HG03039 (cell line): ENCODE measurements around the gene MAN1B1.
A peak's percentile ranks its signal among the peaks of the same experiment; 100 is the strongest.

Experiments used
- ATAC-seq: cut with Tn5 transposase; IDR thresholded peaks from one replicate; pipeline ENCODE4 v1.9.1; 2021; ENCODE audit warnings: mild to moderate bottlenecking, moderate library complexity; ENCODE audit not compliant: unreplicated experiment

Gene MAN1B1

DNA sequence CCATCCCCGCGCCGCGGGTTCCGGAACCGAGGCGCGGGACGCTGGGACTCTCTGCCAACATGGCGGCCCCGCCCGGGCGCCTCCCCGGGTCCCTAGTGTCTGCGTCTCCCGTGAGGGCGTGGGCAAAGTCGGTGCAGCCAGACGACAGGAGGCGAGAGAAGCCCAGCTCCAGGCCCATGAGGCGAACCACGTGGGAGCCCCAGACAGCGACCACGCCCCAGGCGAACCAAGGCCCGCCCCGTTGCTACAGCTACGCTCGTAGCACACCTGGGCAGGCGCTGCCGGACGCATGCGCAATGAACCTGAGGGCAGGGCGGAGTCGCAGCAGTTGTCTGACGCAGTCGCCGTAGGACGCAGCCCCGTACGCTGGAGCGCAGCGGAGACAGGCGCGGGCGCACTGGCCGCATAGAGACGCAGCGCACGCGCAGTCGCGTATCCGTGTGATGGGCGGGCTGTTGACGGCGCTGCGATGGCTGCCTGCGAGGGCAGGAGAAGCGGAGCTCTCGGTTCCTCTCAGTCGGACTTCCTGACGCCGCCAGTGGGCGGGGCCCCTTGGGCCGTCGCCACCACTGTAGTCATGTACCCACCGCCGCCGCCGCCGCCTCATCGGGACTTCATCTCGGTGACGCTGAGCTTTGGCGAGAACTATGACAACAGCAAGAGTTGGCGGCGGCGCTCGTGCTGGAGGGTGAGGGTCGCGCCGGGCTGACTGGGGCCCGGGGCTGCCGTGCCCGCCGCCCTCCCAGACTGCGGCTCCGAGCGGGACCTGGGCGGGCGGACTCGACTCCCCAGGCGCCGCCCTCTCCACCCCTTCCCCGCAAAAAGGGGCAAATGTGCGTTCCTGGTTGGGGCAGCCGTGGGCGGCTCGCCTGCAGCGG, at the start of gene MAN1B1:
Gene MAN1B1, plus strand, starts transcription at position 455 of the 878 bp plus-strand sequence. Its CDS starts 15 bp downstream, at position 470.
- ATAC-seq: peak; percentile 66

DNA sequence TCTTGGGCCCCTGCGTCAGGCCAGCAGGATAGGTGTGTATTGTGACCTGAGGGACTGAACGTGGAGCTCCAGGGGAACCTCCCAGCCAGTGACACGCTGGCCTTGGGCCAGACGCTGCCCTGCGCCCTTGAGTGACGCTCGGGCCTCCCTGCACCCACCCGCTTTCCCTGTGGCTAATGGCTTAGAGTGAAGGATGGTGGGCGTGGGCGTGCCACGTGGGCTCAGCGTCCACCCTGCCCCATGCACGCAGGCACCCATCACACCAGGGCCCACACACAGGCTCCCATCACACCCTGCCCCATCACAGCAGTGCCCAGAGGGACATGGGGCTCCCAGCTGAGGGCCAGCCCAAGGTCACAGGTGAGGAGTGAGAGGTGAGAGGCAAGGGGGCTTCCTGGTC, 49.8 kb upstream of the MAN1B1 start:
- no peak for ATAC-seq

- no peak for ATAC-seq
Measured at GRCh38 chr9:137037483-137037882, 49.3 kb upstream of the MAN1B1 start.

GRCh38 chr9:137038916-137039315, 47.9 kb upstream of the MAN1B1 start:
- ATAC-seq: no peak

DNA sequence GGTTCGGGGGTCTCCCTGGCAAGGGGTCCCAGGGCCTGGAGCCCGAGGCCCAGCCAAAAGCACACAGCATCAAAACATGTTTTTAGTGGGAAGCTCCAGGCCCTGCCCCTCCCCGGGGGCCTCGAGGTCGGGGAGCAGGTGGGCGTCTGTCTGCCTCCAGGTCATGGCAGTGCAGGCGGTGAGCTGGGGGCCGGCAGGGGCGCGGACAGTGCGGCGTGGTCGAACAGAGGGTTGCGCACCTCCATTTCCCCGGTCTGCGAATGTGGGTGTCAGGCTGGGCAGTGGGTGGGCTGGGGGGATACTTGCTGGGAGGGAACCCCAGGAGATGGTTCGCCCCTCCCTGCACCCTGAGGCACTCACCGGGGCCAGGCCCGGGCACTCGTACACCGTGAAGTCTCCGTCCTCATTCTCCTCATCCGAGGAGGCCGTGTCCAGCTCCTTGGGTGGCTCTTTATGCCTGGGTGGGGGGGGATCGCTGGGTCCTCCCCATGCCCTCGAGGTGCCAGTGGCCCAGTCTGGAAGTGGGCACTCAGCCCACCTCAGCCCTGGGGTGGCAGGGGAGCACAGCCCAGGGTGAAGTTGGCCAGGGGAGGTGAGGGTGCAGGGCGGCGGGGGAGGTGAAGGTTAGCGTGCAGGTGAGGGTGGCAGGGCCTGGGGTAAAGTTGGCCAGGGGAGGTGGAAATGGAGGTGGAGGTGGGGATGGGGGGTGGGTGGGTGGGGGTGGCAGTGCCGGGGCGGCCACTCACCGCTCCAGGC, 47.0 kb upstream of the MAN1B1 start:
- no peak for ATAC-seq

DNA sequence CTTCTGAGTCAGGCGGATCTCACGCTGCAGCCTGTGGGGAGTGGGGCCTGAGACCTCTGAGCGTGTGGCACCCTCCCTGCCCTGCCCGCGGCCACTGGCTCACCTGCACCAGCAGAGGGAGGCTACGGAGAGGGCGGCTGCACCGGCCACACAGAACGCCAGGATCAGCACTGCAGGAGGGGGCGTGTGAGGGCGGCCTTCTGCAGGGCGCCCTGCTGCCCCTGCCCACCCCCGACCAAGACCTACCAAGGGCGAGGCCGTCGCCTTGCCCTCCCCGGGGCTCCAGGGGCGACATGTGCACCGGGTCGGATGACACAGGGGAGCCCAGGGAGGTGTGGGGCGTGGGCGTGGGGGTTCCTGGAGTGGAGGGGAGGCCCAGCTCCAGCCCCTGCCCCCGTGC, 46.2 kb upstream of the MAN1B1 start:
- no peak for ATAC-seq

DNA sequence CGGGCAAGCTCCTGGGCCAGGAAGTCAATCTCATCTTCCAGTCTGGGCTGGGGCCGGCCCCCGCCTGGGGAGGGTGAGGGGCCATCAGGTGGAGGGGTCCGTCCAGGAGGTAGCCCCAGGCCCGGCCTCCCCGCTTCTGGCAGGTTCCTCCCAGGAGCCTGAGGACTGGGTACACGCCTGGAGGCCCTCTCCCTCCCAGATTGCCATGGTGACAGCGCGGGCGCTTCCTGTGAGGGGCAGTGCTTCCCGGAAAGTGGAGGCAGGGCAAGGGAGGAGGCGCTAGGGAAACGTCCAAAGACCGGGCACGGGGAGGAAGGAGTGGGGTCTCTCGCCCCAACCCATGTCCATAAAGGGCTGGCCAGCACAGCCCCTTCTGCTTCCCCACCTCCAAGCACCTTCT, 45.7 kb upstream of the MAN1B1 start:
- ATAC-seq: no peak

DNA sequence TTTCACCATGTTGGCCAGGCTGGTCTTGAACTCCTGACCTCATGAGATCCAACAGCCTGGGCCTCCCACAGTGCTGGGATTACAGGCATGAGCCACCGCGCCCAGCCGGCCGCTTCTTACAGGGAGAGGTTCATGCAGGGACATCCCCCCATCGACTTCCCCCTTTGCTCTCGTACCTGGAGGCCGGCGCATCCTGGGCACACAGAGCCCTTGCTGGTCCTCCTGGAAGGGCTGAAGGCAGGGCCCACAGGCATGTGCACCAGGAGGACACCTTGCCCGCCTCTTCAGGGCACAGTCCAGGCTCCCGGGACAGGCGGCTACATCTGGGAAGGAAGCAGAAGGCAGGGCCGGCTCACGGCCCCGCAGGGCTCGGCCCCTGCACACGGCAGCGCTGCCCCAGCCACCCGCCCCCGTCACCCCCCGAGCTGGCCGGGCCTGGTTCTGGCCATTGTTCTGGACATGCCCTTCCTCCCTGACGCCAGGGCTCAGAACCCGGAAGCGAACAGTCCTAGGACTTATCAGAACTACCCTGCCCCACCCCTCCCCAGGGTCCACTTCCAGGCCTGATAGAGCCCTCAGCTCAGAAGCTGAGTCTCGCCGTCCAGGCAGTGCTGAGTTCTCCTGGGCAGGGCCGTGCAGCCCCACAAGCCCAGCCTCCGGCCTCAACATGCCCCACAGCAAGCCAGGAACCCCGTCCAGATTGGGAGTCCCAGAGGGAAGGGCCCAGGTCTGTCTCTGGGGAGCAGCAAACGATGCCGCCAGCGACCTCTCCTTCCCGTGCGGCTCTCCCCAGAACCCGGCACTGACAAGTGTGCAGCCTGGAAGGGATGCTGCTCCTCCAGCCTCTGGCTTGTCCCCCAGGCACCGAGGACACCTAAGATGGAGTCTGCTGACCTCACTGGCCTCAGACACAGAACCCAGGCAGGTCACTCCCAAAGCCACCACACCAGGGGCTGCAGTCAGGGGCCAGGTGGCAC, 43.7 kb upstream of the MAN1B1 start:
- ATAC-seq: no peak

- ATAC-seq: no peak
Measured at GRCh38 chr9:137044037-137044436, 42.7 kb upstream of the MAN1B1 start.

GRCh38 chr9:137044502-137045177, 42.1 kb upstream of the MAN1B1 start:
- ATAC-seq: no peak

GRCh38 chr9:137045294-137046087, 41.3 kb upstream of the MAN1B1 start:
- ATAC-seq: no peak

DNA sequence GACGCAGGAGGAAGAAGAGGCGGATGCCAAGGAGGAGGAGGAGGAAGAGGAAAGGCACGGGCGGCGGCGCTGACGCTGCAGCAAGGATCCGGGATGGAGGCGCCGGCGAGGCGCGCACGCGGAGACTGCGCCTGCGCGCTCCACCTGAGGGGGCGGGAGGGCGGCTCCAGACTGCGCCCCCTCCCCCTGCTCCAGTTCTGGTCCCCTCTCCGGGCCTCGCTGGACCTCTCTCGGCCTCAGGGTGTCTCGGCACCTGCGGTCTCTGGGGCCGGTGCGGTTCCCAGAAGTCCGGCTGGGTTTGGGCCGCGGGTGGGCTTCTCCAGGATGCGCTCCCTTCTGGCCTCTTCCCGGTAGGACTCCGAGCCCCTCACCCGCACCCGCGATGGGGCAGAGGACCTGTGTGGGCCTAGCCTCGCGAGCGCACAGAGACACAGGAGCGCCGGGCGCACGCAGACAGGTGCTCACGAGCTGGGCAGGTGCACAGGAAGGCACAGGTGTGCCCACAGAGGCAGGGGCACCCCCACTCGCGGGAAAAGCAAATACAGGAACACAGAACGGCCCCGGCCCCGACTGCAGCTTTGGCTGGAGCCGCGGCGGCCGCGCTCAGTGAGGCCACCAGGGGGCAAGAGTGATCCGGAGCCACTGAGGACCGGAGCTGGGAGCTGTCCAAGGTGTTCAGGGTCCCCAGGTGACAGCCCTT, 40.5 kb upstream of the MAN1B1 start, which contains the start of gene NPDC1:
Gene NPDC1, minus strand, starts transcription at position 90 of the 700 bp plus-strand sequence. CDS start 188 bp downstream, outside the sequence.
- no peak for ATAC-seq

DNA sequence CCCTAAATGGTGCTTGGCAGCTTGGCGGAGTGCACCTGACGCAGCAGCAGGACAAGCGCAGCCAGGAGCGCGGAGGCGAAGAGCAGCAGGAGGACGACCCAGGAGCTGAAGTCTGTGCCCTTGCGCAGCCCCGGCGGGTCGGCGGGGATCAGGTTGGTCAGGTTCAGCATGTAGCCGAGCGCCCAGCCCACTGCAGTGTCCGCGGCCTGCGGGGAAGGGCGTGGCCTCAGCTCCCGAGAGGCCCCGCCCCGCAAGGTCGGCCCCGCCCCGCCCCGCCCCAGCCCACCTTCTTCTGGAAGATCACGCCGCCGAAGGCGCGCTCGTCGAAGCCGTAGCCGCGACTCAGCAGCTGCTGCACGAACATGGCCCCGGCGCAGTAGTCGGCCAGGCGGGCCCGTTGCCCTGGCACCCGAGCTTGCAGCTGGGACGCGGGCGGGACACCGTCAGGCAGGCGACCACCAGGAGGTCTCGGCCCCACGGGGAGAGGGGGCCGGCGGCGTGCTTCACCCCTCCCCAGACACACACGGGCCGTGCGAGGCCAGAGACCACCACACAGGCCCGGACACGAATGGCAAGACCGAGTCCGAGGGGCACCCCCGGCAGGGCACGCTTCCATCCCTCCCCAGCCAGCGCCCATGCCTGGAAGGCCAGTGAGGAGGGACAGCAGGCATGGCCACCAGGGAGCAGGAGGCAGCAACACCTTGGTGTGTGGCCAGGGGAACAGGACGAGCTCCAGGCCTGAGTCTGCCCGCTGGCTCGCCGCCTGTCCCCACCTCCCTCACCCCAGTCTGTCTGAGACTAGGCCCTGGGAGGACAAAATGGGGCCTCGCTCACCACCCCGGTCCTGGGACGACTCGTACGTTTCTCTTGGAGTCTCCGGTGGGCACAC, 37.9 kb upstream of the MAN1B1 start:
- no peak for ATAC-seq

GRCh38 chr9:137049544-137050449, 37.0 kb upstream of the MAN1B1 start:
- ATAC-seq: no peak

- no peak for ATAC-seq
Measured at GRCh38 chr9:137050570-137050969, 36.2 kb upstream of the MAN1B1 start.

DNA sequence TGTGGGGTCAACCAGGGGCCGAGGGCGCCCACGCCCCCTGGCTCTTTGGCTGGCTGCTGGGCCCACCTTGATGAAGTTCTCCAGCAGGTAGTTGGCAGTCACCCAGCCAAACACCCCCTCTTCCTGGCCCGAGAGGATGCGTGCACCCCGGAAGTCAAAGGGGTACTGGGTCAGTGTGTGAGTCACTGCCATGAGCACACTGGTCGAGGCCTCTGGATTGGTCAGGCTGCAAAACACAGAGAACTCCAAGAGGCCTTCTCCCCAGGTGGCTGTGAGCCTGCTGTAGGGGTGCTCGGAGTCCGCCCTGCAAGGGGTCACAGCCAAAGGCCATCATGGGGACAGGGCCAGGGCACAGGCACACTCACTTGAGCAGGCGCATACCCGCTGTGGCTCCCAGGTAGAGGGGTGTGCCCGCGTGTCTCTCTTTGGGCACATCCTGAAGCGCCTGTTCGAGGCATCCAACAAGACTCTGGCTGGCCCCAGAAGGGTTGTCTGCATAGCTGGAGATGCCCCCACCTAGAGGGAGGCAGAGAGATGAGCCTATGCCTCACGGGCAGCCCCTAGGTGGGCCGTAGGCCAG, 35.5 kb upstream of the MAN1B1 start:
- no peak for ATAC-seq
